GM19035 (cell line): ENCODE data around the gene IGFBP7.

Source experiments
- ATAC-seq: cut with Tn5 transposase; IDR thresholded peaks from one replicate; pipeline ENCODE4 v1.9.1; 2021; ENCODE audit not compliant: unreplicated experiment

The IGFBP7 gene

DNA sequence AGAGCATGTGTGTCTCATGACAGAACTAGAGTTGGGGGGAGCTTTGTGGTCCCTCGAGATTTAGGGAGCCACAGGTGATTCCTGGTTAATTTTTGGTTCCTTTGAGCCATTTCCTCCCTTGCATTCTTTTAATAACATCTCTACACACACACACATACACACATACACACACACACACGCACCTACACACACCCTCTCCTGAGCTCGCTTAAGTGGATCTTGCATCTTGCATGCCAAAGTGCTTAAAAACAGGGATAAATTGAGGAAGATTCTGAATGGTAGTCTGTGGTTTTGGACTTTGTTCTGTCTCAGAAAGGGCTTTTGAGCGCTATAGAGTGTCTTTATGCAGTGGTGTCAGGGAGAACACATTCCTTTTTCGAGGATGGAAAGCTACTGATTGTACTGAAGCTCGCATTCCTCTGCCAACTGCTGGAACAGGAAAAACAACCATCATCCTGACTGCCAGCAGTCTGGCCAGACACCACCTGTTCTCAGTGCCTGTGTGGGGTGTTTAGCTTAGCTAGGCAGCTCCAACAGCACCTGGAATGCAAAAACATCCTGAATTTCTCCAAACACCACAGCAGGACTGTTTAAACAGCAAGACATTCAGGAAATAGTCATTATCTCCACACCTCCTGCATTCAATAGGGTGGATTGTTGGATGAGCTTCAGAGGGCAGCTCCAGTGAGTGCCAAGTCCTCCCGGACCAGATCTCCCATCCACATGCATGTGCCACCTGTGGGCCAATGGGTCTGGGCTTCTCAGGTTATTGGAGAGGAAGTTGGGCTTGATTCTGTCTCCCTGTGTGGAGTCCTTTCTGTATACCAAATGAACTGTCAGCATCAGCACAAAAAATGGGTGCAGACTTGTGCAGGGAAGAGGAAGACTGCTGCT is 21.9 kb upstream of the IGFBP7 start:
- no peak for ATAC-seq

DNA sequence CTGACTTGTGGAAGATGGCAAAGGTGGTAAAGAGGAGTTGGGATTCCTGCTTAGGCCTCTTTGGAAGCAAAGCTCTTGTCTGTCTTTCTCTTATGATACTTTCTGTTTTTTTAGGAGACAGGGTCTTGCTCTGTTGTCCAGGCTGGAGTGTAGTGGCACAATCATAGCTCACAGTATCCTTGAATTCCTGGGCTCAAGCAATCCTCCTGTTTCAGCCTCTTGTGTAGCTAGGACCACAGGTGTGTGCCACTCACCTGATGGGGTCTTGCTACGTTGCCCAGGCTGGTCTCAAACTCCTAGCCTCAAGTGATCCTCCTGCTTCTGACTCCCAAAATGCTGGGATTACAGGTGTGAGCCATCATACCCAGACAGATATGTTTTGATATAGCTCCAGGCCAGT is 19.3 kb upstream of the IGFBP7 start:
- no peak for ATAC-seq

DNA sequence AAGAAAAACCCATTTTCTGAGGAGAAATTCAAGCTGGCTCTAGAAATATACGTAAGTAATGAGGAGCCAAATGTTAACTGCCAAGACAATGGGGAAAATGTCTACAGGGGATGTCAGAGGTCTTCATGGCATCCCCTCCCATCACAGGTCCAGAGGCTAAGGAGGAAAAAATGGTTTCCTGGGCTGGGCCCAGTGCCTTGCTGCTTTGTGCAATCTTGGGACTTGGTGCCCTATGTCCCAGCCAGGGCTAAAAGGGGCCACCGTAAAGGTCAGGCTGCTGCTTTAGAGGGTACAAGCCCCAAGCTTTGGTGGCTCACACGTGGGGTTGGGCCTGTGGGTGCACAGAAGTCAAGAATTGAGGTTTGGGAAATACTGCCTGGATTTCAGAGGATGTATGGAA is 17.2 kb upstream of the IGFBP7 start:
- ATAC-seq: no peak

DNA sequence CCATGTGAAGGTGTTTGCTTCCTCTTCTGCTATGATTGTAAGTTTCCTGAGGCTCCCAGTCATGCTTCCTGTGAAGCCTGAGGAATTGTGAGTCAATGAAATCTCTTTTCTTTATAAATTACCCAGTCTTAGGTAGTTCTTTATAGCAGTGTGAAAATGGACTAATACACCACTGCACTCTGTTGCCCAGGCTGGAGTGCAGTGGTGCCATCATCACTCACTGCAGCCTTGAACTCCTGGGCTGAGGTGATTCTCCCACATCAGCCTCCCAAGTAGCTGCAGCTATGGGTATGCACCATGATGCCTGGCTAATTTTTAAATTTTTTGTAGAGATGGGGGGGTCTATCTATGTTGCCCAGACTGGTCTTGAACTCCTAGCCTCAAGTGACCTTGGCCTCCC is 15.8 kb upstream of the IGFBP7 start:
- no peak for ATAC-seq

DNA sequence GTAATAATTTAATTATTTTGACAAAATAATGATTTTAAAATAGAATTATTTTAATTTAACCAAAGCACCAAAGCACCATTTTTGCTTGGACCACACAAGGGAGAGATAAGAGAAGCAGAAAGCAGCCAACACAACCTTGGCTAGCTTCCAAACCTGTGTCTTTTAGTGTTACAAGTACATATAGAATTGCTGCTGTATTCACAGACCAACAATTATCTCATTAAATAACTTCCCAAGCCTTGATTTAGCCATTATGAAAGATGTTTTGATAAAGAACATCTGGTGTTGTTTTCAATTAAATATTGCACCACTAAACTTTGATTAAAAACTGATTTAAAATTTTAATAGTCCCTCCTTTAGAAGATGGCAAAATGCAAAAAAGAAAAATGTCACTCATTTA is 14.0 kb upstream of the IGFBP7 start:
- no peak for ATAC-seq

DNA sequence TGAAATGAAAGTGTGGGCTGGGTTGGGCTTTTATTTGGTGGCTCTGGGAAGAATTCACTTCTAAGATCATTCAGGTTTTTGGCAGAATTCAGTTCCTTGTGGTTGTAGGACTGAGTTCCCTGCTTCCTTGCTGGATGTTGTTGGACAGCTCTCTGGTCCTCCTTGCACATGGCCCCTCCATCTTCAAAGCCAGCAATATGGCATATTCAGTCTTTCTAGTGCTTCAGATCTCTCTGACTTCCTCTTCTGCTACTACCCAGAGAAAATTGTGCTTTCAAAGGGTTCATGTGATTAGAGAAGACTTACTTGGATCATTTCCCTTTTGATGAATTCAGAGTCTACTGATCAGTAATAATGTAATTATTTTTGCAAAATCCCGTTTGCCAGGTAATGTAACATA is 12.8 kb upstream of the IGFBP7 start:
- no peak for ATAC-seq

DNA sequence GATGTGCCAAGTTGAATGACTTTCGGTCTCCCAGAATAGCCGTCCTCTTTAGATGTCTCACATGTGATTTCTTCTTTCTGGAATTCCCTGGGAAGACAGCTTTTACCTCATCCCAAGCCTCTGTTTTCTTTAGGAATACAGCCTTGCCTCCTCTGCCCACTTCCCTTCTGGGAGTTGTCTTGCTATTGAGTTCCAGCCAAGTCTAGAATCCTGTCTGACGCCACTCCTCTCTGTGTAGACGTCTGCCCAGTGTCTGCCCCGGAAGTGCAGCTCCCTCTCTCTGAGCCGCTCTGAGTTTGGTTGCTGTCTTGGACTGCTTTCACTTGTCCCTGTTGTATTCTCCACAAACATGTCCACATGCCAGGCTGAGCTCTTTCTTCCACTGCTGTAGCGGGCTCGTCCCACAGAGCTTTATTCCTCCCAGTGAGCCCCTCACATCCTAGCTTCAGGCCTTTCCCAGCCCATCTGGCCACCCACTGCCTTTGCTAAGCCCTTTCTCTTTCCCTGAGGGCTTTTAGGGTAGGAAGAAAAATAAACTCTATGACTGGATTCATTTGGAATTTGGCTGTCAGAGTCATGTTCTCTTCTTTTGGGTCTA is 9.0 kb upstream of the IGFBP7 start:
- no peak for ATAC-seq

DNA sequence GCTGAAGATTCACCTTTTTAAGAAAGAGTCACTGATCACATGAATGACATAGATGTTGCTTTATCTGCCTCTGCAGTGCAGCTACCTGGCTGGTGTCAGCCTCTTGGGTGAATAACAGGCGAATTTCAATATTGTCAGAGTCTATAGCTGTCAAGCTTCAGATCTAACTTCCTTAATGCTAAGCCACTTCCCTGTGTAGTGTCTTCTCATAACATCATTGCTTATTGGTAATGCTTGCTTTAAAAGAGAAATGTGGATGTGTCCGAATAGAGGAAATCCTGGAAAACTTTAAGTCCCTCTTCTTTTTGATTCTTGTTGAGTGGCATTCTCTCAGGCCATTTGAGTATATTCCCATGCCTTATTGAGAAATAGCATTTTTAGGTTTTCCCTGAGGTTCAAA is 7.3 kb upstream of the IGFBP7 start:
- ATAC-seq: no peak

DNA sequence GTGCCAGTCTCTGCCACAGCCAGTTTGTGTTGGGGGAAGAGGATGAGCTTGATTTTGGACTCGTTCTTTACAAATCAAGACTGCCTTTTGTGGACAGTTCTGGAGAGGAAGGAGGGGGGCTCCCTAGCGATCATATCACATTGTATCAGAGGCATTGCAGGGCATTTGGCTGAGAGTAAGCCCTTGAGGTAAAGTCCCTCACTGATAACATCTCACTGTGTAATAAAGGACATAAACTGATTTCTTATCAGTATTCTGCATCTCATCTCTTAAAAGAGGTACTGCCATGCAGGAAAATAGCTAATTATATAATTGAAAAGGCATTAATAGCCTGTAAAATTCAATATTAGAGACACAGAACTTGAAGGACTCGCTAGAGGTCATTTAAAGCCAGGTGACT is 6.1 kb upstream of the IGFBP7 start:
- ATAC-seq: no peak

DNA sequence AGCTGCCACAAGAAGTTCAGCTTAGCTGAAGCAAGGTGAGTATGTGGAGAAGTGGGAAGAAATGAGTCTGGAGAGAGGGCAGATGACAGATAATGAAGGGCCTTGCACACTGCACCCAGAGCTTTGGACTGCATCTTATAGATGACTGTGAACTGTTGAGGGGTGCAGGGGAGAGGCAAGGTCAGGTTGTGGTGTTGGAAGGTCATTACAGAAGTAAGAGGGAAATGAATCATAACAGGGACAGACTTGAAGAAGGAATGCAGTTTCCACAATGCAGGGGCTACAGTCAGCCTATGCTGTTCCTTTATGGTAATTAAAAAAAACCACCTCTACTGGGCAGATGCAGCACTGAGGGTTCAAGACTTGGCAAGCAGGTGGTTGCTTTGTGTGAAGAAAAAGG is 4.8 kb upstream of the IGFBP7 start:
- no peak for ATAC-seq

DNA sequence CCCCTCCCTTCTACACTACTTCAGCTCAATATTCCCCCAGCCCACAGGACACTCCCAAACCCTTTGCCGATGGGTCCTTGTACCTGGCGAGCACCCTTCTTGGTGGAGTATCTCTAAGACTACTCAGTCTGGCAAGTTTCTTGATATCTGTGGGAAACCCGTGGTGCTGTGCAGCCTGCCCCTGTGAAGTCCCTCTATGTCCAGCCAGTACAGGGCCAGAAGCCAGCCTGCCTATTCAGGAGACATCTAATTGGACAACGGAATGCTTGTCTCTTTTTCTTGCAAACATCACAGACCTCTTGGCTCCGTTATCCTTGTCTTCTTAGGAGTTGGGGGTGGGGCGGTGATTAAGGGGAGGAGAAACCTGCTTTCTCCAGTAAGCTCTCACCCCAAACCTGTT is 3.7 kb upstream of the IGFBP7 start:
- ATAC-seq: no peak

DNA sequence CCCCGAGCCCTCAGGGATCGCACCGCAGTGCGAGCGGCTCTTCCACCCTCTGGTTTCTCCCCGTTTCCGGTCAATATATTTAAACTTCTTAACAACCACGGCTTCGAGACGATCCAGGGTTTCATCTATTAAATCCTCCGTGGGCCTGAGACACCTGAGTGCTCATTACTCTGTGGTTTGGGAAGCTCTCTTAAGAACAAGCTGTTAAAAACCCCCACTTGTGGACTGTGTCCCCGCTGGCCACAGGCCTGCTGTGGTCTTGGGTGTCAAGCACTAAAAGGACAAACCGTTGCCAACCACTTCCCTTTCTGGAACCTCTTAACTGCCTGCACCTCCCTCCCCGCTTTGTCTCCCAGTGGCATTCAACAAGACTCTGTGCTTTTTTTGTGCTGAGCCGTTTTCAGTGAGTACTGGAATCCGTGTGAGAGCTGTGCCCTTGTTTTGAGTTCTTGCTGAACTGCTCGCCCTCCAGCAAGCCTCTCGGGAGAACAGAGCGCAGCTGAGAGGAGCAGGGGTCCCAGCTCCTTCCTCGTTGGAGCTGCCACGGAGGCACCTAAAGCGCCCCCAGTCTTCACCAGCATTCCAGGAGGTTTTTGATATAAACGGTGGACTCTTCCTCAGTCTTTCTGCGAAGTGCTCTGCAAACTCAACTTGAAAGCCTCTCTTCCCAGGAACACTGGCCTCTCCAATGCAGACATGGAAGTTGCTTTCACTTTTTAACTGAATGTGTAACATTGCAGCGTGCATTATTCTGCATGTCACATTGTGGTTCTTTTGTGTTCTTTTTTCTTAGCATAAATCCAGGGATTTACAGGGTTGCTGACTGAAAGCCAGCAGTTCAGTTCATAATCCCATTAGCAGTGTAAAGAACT is 691 bp upstream of the IGFBP7 start:
- ATAC-seq: peak; percentile 54

DNA sequence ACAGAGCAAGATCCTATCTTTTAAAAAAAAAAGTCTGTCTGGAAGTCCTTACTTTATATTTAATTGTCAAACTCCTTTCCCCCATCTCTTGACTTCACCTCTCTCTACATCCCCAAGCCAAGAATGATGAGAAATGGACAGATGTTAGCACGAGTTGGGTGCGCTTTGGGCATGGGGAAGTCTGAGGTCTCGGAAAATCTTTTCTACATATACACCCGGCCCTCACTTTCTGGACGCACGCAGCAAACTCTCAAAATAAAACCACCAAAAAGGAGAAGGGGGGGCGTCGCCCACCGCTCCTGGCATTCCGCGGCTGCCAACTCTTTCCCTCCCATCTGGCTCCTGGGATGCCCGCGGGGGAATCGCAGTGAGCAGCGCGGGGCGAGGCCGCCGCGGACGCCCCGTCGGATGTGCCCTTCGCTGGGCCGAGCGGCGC is 756 bp downstream of the IGFBP7 start:
- ATAC-seq: no peak

DNA sequence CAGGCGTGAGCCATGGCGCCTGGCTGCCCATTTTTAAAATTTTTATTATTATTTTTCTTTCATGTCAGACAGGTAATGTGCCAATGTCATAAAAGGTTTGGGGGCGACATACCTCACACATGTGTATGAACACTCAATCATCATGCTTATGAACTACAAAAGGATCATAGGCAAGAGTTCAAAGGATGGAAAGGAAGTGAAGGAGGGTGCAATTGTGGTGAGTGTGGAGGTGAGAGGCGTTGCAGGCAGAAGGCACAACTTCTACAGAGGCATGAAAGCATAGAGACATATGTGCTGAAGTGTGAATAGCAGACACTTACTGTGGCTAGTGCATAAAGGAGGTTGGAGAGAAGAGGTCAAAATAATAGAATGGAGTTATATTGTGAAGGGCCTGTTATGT is 4.0 kb downstream of the IGFBP7 start:
- ATAC-seq: no peak

DNA sequence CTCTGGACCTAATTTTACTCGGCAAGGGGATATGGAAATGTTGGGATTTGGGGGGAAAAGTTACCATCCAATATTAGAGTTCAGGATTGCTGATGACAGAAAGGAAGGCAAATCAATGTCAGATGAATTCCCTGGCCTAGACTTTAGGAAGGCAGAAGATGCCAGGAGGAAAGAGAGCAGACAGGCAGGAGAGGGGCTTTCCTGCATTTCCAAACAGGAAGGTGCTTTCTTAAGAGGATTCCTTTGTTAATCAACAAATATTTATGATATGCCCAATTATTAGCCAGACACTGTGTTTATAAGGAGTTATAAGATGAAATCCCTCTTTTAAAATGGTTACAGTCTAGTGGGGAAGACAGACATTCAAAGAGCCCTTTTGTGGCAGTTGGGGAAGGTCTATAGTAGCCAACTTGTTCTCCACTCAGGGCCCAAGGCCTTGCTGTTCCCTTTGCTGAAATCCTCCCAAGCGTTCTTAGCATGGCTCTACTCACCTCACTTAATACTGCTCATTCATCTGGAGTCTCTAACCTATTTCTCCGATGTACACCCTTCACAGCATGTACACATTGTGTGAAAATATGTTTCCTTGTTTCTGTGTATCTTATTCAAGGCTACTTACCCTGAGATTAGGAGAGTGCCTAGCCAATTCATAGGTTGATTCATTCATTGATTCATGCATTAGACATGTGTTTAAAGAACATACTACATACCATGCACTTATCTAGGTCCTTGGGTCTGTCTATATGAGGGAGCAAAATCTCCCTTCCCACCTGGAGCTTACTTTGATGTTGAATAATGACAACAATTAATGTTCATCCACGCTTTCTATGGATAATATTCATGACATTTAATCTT is 5.3 kb downstream of the IGFBP7 start:
- no peak for ATAC-seq

DNA sequence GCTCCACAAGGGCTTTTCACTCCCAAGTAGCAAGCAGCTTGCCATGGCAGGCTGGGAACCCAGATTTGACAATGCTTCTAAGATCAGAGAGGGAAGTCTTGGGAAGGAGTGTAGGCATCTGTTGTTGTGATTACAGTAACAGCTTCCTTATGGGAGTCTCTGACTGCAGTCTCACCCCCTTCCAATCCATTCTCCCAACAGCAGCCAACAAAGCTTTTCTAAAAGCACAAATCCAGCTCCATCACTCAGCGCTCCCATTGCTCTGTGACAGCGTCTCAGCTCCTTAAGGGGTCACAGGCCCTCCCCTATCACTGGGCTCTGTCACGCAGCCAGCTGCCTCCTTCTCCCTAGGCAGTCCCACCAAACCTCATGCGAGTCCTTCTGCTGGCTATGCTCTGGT is 7.1 kb downstream of the IGFBP7 start:
- no peak for ATAC-seq

DNA sequence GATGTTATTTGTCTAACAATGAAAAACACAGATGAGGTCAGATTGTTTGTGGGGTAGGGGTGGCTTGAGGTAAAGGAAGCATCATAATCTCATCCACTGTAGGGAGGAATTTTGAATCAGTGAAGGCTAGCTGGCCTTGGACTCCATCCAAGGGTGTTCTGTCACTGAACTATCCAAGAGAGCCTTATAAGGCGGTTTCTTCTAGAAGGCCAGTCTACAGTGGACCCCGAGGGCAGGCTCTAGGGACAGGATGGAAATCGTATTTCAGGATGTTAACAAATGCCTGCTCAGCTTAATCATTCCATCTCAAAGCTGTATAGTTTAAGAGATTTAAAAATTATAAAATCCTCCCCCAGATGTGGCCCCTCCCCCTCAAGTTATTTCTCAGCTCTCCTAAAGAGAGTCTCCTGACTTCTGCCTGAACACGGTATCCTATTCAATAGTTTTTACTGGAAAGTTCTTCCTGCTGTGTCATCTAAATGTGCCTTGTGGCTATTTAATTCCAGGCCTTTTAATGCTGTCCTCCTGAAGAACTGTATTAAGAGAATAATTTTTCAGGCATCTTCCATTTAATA is 8.0 kb downstream of the IGFBP7 start:
- ATAC-seq: no peak

DNA sequence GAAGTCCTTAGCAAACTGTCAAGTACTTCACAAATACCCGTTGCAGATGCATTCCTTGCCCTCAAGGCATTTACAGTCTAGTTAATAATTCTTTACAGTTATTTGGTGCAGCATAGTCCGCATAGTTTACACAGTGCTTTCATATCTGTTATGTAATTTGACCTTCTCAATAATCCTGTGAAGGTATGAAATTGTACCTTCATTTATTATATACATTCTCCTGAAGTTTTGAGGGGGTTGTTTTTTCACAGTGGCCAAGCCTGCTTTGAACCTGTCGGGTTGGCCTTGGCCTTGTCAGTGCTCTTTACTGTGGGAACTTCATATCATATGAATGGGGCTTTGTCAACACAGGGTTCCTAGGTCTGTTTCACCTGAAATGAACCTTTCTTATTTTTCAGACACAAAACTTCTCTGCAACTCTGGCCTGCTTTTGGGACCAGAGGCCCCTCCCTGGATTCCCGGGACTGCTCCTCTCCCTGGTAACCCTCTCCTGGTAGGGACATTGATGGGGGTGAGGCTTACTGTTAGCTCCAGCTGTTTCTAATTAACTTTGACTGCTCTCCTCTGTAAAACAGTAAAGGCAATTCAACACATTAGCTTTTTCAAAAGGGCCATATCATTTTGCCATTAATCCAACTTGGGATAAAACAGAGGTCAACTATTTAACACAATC is 9.1 kb downstream of the IGFBP7 start:
- ATAC-seq: no peak

DNA sequence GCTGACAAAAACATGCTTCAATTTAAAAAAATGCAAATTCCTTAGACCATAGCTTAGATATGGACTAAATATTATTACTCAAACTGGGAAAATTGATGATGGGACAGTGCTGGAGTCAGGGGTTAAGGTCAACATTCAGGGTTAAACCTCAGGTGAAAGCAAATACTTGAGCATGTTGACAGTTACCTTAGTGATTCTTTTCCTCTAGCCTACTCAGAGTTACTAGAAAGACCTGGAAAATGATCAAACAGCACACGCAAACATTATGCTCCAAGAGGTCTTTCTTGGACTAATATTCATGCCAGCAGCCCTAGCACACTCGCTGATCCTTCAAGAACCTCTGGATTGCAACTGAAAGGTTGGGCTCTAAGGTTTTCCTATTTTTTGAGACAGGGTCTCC is 10.8 kb downstream of the IGFBP7 start:
- ATAC-seq: no peak

DNA sequence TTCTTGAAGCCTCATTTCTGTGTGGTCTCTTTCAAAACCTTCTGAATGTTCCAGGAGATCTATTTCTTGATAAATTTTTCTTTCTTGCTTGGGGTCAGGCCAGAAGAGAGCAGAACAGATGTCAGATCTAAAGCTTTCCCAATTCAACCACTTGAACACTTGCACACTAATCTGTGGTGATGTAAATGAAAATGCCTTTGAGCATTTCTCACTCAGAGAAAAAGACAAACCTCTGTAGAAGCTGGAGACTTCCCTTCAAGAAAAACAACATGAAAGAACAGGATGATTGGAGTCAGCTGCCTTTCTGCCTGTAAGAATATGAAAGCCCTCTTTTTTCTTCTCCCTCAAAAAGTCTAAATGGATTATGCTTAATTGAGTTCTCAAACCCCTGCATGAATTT is 11.2 kb downstream of the IGFBP7 start:
- ATAC-seq: no peak
